Fibroblast of the aortic adventitia (primary cell): ENCODE measurements around the gene YWHAG. TPM values are rescaled to one million over a fixed set of nuclear protein-coding genes. Genes with fewer than 3 reads are reported as not detected.
"Not testable (repeated sequence)": the region's sequence is repeated elsewhere in the genome, so short reads cannot be mapped to it uniquely, and the experiment has no call there.

Experiments
- DNase-seq: peaks from one replicate; pipeline ENCODE4 v3.0.0-alpha.2; 2010; ENCODE audit warnings: low read depth
- H3K4me3 ChIP-seq: 2 replicates; pipeline ENCODE4 v1.5.1; 2011; ENCODE audit warnings: low read depth, mild to moderate bottlenecking, control low read depth, low read length, moderate library complexity
- CTCF ChIP-seq: IDR thresholded peaks from 2 replicates; pipeline ENCODE4 v1.5.1; 2011; ENCODE audit warnings: mild to moderate bottlenecking, low read length, control low read depth, inconsistent platforms; ENCODE audit not compliant: insufficient read depth
- total RNA-seq: library from RNA; depleted of rRNA; stranded (reverse); fragments of >200 nt; gene quantifications from 2 replicates; pipeline ENCODE4 v1.2.3, GENCODE V29; 2012; ENCODE audit warnings: low replicate concordance

Gene YWHAG
- total RNA-seq, 1 donor: 115 TPM

- TF ChIP-seq CTCF: peak; percentile 100
- no peak overlapping the region for H3K4me3 ChIP-seq
- DNase-seq: peak; percentile 93
Observed at GRCh38 chr7:76314042-76314721, 44.6 kb downstream of the YWHAG start.

- DNase-seq, H3K4me3 ChIP-seq: not testable (repeated sequence)
Observed at GRCh38 chr7:76311838-76312237, 47.0 kb downstream of the YWHAG start.

GRCh38 chr7:76310102-76310957 is 48.5 kb downstream of the YWHAG start:
- TF ChIP-seq CTCF: no peak
- DNase-seq: no peak
- H3K4me3 ChIP-seq: no peak overlapping the region

GRCh38 chr7:76309341-76310101 is 49.3 kb downstream of the YWHAG start:
- H3K4me3 ChIP-seq, DNase-seq: not testable (repeated sequence)

- not testable (repeated sequence) for DNase-seq, H3K4me3 ChIP-seq
Observed at GRCh38 chr7:76308874-76309273, 49.9 kb downstream of the YWHAG start.

- peak; percentile 27 for DNase-seq
- no peak for TF ChIP-seq CTCF
- no peak overlapping the region for H3K4me3 ChIP-seq
Observed at GRCh38 chr7:76304888-76305375, 53.9 kb downstream of the YWHAG start.

- peak; percentile 95 for DNase-seq
- TF ChIP-seq CTCF: no peak
- peak overlapping the region; percentile 88 for H3K4me3 ChIP-seq
Observed at GRCh38 chr7:76303202-76304147, 55.3 kb downstream of the YWHAG start.
